Measurements from ENCODE around the gene DNASE1L1.

DNA sequence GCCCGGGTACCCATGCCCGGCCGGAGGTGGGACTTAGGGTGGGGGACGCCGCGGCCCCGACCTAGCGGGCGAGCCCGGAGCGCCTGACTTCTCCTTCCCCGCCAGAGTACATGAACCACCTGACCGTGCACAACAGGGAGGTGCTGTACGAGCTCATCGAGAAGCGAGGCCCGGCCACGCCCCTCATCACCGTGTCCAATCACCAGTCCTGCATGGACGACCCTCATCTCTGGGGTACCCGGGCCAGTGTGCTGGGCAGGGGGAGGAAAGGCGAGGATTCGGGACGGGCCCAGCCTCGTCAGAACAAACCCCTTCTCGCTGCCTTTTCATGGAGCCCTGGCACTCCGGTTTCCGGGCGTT lies 2.9 kb upstream of the DNASE1L1 start:
- no peak for TF ChIP-seq SIN3A (IDR thresholded peaks at IDR 0.05; ENCODE audit: borderline replicate concordance, insufficient read depth, low read length)
- no peak for TF ChIP-seq POLR2AphosphoS5 (IDR thresholded peaks at IDR 0.05; ENCODE audit: low read depth, low read length)
- TF ChIP-seq TAF1 (IDR thresholded peaks at IDR 0.05; ENCODE audit: borderline replicate concordance, insufficient read depth, low read length) = no peak

Measured in PFSK-1 (cell line).